HFFc6 (cell line): ENCODE measurements around the gene F13B. TPM values are rescaled to one million over a fixed set of nuclear protein-coding genes. Genes with fewer than 3 reads are reported as not detected.
"Not testable (repeated sequence)": the region's sequence is repeated elsewhere in the genome, so short reads cannot be mapped to it uniquely, and the experiment has no call there.

Experiments used
- DNase-seq: peaks from one replicate; pipeline ENCODE4 v3.0.0-alpha.2; 2018
- H3K27ac Mint-ChIP-seq: 2 replicates; pipeline ENCODE4 v1.8.0; 2020; ENCODE audit warnings: mild to moderate bottlenecking, mixed read lengths
- H3K27me3 Mint-ChIP-seq: 2 replicates; pipeline ENCODE4 v1.8.0; 2021; ENCODE audit warnings: mild to moderate bottlenecking, moderate library complexity, mixed read lengths; ENCODE audit not compliant: insufficient read depth
- H3K36me3 Mint-ChIP-seq: 2 replicates; pipeline ENCODE4 v1.8.0; 2021; ENCODE audit warnings: low read depth, mixed read lengths
- H3K4me1 Mint-ChIP-seq: 2 replicates; pipeline ENCODE4 v1.8.0; 2020; ENCODE audit warnings: low read depth, mixed read lengths
- H3K4me3 Mint-ChIP-seq: 2 replicates; pipeline ENCODE4 v1.8.0; 2020; ENCODE audit warnings: mild to moderate bottlenecking, moderate library complexity, mixed read lengths
- H3K9me3 Mint-ChIP-seq: 2 replicates; pipeline ENCODE4 v1.8.0; 2020; ENCODE audit warnings: mild to moderate bottlenecking, mixed read lengths
- total RNA-seq, 6 experiments: library from RNA; stranded (reverse); fragmentation: NEBNext Ultra II Directional; extraction: Animal tissue kit (Norgen Biotek cat#: 25700); gene quantifications; 2 replicates in 1 of 6; 3 replicates in 5 of 6; pipeline ENCODE4 v1.2.3, GENCODE V29; 2021
- TF ChIP-seq, protein P1 (sequence below): fragments of 200-600 bp; sonication (generic); IDR thresholded peaks from 2 replicates; pipeline ENCODE4 v1.5.0; 2021; ENCODE audit warnings: antibody characterized with exemption, mild to moderate bottlenecking

The F13B gene
- total RNA-seq, 6 experiments from 2014 or later: not detected

- Mint-ChIP-seq H3K4me3 (peak overlapping the region; percentile 21; the same call in 1 of the 2 replicates), H3K27ac (no peak overlapping the region; the same call in 1 of the 2 replicates), H3K27me3 (no peaks in the 10 kb centered on the region), H3K9me3 (no peaks in the 10 kb centered on the region), H3K4me1 (peaks cover 16% of the 10 kb centered on the region), H3K36me3 (no peaks in the 10 kb centered on the region)
- no peak for DNase-seq
- TF ChIP-seq, protein P1, sequence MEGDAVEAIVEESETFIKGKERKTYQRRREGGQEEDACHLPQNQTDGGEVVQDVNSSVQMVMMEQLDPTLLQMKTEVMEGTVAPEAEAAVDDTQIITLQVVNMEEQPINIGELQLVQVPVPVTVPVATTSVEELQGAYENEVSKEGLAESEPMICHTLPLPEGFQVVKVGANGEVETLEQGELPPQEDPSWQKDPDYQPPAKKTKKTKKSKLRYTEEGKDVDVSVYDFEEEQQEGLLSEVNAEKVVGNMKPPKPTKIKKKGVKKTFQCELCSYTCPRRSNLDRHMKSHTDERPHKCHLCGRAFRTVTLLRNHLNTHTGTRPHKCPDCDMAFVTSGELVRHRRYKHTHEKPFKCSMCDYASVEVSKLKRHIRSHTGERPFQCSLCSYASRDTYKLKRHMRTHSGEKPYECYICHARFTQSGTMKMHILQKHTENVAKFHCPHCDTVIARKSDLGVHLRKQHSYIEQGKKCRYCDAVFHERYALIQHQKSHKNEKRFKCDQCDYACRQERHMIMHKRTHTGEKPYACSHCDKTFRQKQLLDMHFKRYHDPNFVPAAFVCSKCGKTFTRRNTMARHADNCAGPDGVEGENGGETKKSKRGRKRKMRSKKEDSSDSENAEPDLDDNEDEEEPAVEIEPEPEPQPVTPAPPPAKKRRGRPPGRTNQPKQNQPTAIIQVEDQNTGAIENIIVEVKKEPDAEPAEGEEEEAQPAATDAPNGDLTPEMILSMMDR: no peak
Measured at GRCh38 chr1:197042676-197043341, 24.3 kb downstream of the F13B start.

DNA sequence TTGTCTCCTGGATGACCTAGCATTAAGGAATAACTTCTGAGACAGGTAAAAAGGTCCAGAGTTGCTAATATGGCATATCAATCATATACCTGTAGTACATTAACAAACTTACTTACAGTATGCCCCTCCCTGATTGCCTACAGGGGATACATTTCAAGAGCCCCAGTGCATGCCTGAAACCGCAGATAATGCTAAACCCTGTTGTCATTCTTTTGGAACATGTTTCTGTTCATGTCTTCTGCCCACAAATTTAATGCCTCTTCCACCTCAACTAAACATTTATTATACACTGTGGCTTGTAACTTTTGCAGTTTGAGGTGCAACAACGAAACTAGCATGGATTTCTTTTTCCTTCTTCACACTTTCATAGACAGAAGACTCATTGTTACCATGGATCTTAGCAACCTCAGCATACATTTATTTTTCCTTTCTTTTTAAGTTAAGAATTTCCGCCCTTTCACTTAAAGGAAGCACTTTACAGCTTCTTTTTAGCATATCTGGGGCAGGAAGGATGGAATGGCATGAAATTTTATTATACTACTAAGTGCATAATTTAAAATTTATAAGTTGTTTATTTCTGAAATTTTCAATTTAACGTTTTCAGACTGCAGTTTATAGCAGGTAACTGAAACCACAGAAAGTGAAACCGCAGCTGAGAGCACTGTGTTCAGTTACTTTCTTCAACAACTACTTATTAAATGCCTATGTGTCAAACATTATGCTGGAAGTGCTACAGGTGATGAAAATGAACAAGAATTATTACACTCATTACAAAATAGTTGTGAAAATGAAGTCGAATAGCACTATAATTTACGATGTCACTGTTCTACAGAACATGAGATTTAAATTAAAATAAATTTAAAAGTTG is 25.3 kb downstream of the F13B start:
- H3K9me3 Mint-ChIP-seq: no peaks in the 10 kb centered on the region
- DNase-seq: no peak
- H3K4me1 Mint-ChIP-seq: peaks cover 17% of the 10 kb centered on the region
- H3K36me3 Mint-ChIP-seq: no peaks in the 10 kb centered on the region; the same call in 1 of the 2 replicates
- no peaks in the 10 kb centered on the region for H3K27me3 Mint-ChIP-seq
- H3K4me3 Mint-ChIP-seq: no peak overlapping the region
- TF ChIP-seq, protein P1: no peak
- no peak overlapping the region for H3K27ac Mint-ChIP-seq

DNA sequence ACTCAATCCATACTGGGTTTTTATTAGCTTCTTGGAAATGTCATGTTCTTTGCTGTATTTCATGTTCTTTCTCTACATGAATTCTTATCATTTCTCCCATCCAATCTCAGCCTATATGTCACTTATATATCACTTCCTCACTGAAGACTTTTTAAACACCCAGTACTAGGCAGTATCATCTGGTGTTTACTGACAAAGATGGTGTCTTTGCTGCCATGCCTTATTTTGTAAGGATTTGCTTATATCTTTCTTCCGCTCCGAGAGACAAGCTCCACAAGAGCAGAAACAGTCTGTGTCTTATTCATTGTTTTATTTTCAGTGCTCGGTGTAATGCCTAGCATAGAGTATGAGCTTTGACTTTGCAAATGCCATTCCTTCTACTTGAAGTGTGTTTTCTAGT is 30.2 kb downstream of the F13B start:
- no peak overlapping the region for H3K27ac Mint-ChIP-seq
- DNase-seq: no peak
- no peaks in the 10 kb centered on the region; the same call in 1 of the 2 replicates for H3K36me3 Mint-ChIP-seq
- H3K4me1 Mint-ChIP-seq: peaks cover 35% of the 10 kb centered on the region
- TF ChIP-seq, protein P1: no peak
- H3K4me3 Mint-ChIP-seq: no peak overlapping the region
- no peaks in the 10 kb centered on the region; the same call in 1 of the 2 replicates for H3K27me3 Mint-ChIP-seq
- no peaks in the 10 kb centered on the region for H3K9me3 Mint-ChIP-seq

- H3K4me1 Mint-ChIP-seq: peaks cover 29% of the 10 kb centered on the region
- not testable (repeated sequence) for H3K36me3 Mint-ChIP-seq, H3K9me3 Mint-ChIP-seq, H3K27me3 Mint-ChIP-seq
- H3K4me3 Mint-ChIP-seq: peak overlapping the region; percentile 16; the same call in 1 of the 2 replicates
- peak; percentile 80 for DNase-seq
- peak overlapping the region; percentile 68 for H3K27ac Mint-ChIP-seq
Measured at GRCh38 chr1:197034631-197035339, 32.3 kb downstream of the F13B start.

DNA sequence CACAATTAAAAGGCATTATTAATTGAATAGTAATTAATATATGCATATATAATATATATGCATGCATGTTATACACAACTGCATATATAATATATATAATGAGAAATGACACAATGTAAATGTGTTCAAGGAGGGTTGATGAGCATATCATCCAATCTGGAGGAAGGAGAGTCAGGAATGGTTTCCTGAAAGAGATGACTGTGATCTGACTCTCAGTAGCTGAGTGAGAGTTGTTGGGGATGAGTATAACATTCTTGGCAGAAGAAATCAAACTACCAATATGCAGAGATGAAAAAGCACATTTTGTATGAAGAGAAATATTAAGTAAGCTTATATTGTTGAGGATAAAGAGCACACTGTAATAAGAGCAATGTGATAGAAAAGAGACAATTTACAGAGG is 37.3 kb downstream of the F13B start:
- Mint-ChIP-seq H3K9me3 (no peaks in the 10 kb centered on the region), H3K36me3 (no peaks in the 10 kb centered on the region), H3K27me3 (no peaks in the 10 kb centered on the region), H3K4me1 (peaks cover 22% of the 10 kb centered on the region), H3K27ac (no peak overlapping the region), H3K4me3 (no peak overlapping the region)
- no peak for DNase-seq
- TF ChIP-seq, protein P1: no peak
